GM23338 (cell line): ENCODE results near the gene DTNBP1. TPM values are rescaled to one million over a fixed set of nuclear protein-coding genes. Genes with fewer than 3 reads are reported as not detected.

Experiments
- ATAC-seq: fragments of 200-7000 bp; cut with Tn5 transposase; 3 replicates; pipeline ENCODE4 v1.9.1; 2020
- DNase-seq: peaks from one replicate; pipeline ENCODE4 v3.0.0-alpha.2; 2015; ENCODE audit warnings: low spot score
- H2AFZ ChIP-seq: fragments of 200-600 bp; sonication (generic); 2 replicates; pipeline ENCODE4 v1.8.0; 2016; ENCODE audit warnings: antibody characterized with exemption, mild to moderate bottlenecking, moderate library complexity
- H3F3A ChIP-seq: fragments of 200-600 bp; sonication (generic); replicated peaks from 2 replicates; pipeline ENCODE4 v1.8.0; 2017; ENCODE audit warnings: antibody characterized with exemption, mixed run types, low read depth
- H3K27ac ChIP-seq: fragments of 200-600 bp; sonication (generic); 2 replicates; pipeline ENCODE4 v1.6.1; 2016; ENCODE audit warnings: low read depth
- H3K27me3 ChIP-seq: fragments of 200-600 bp; sonication (generic); 2 replicates; pipeline ENCODE4 v1.8.0; 2016; ENCODE audit warnings: mild to moderate bottlenecking, mixed run types, moderate library complexity; ENCODE audit not compliant: insufficient read depth
- H3K36me3 ChIP-seq: fragments of 200-600 bp; sonication (generic); 2 replicates; pipeline ENCODE4 v1.8.0; 2016; ENCODE audit warnings: mild to moderate bottlenecking; ENCODE audit not compliant: insufficient read depth
- H3K4me1 ChIP-seq: fragments of 200-600 bp; sonication (generic); 2 replicates; pipeline ENCODE4 v1.8.0; 2016; ENCODE audit warnings: mild to moderate bottlenecking, moderate library complexity; ENCODE audit not compliant: insufficient read depth
- H3K4me2 ChIP-seq: fragments of 200-600 bp; sonication (generic); 2 replicates; pipeline ENCODE4 v1.7.1; 2017; ENCODE audit warnings: mixed run types
- H3K4me3 ChIP-seq: fragments of 200-600 bp; sonication (generic); 2 replicates; pipeline ENCODE4 v1.6.1; 2016; ENCODE audit warnings: mixed run types
- H3K79me2 ChIP-seq: fragments of 200-600 bp; sonication (generic); replicated peaks from 2 replicates; pipeline ENCODE4 v1.8.0; 2017; ENCODE audit warnings: mild to moderate bottlenecking; ENCODE audit not compliant: insufficient read depth
- H3K9me2 ChIP-seq: fragments of 200-600 bp; sonication (generic); 2 replicates; pipeline ENCODE4 v1.8.0; 2017; ENCODE audit not compliant: insufficient read depth
- H4K20me1 ChIP-seq: fragments of 200-600 bp; sonication (generic); replicated peaks from 2 replicates; pipeline ENCODE4 v1.8.0; 2017; ENCODE audit warnings: mild to moderate bottlenecking; ENCODE audit not compliant: insufficient read depth
- H3K27ac Mint-ChIP-seq: 2 replicates; pipeline ENCODE4 v1.8.0; 2020; ENCODE audit warnings: inconsistent platforms, mild to moderate bottlenecking, moderate library complexity, mixed read lengths
- H3K27me3 Mint-ChIP-seq: 3 replicates; pipeline ENCODE4 v1.8.0; 2022; ENCODE audit warnings: low read depth, mild to moderate bottlenecking, moderate library complexity, mixed read lengths, inconsistent platforms; ENCODE audit not compliant: insufficient read depth, poor library complexity
- H3K36me3 Mint-ChIP-seq: 3 replicates; pipeline ENCODE4 v1.8.0; 2021; ENCODE audit warnings: low read depth, mild to moderate bottlenecking, inconsistent platforms, moderate library complexity, mixed read lengths
- H3K4me1 Mint-ChIP-seq: 3 replicates; pipeline ENCODE4 v1.8.0; 2020; ENCODE audit warnings: mild to moderate bottlenecking, inconsistent platforms, mixed read lengths
- H3K4me3 Mint-ChIP-seq: 3 replicates; pipeline ENCODE4 v1.8.0; 2021; ENCODE audit warnings: moderate library complexity, mild to moderate bottlenecking, inconsistent platforms, mixed read lengths
- H3K9me3 Mint-ChIP-seq: 3 replicates; pipeline ENCODE4 v1.8.0; 2020; ENCODE audit warnings: moderate library complexity, mild to moderate bottlenecking, inconsistent platforms, mixed read lengths
- CREB1 ChIP-seq: fragments of 250-450 bp; sonication (Bioruptor Pico); IDR thresholded peaks from 2 replicates; pipeline ENCODE4 v1.5.0; 2020; ENCODE audit warnings: low read depth, mild to moderate bottlenecking, moderate library complexity
- CTCF ChIP-seq, 2 experiments: fragments of 200-600 bp in 1 of 2; sonication (generic) in 1 of 2; conservative IDR thresholded peaks; 2 replicates each; pipeline versions ENCODE4 v1.5.1 to v1.6.1; 2016 to 2017; ENCODE audit warnings: antibody characterized with exemption in 2 of 2, low read depth in 2 of 2, mild to moderate bottlenecking in 2 of 2, moderate library complexity in 1 of 2
- ETS1 ChIP-seq: IDR thresholded peaks from 2 replicates; pipeline ENCODE4 v1.6.1; 2016; ENCODE audit warnings: antibody characterized with exemption
- EZH2 ChIP-seq: fragments of 200-600 bp; sonication (generic); IDR thresholded peaks from one replicate; pipeline ENCODE4 v1.8.0; 2017; ENCODE audit warnings: antibody characterized with exemption, mild to moderate bottlenecking, low read depth; ENCODE audit not compliant: unreplicated experiment
- EZH2phosphoT487 ChIP-seq: fragments of 200-600 bp; sonication (generic); IDR thresholded peaks from one replicate; pipeline ENCODE4 v1.8.1; 2018; ENCODE audit warnings: antibody characterized with exemption; ENCODE audit not compliant: unreplicated experiment
- JUNB ChIP-seq: IDR thresholded peaks from one replicate; pipeline ENCODE4 v1.6.1; 2016; ENCODE audit warnings: antibody characterized with exemption; ENCODE audit not compliant: unreplicated experiment
- NANOG ChIP-seq: IDR thresholded peaks from 2 replicates; pipeline ENCODE4 v1.6.1; 2016; ENCODE audit warnings: antibody characterized with exemption, borderline replicate concordance
- POLR2AphosphoS5 ChIP-seq: IDR thresholded peaks from 2 replicates; pipeline ENCODE4 v1.6.1; 2016; ENCODE audit warnings: antibody characterized with exemption, low read depth
- STAT1 ChIP-seq: IDR thresholded peaks from one replicate; pipeline ENCODE4 v1.6.1; 2016; ENCODE audit warnings: antibody characterized with exemption; ENCODE audit not compliant: unreplicated experiment
- ZNF114 ChIP-seq: fragments of 250-450 bp; sonication (Bioruptor Pico); IDR thresholded peaks from 2 replicates; pipeline ENCODE4 v1.5.0; 2020; ENCODE audit warnings: mild to moderate bottlenecking, moderate library complexity
- ZNF331 ChIP-seq: fragments of 250-450 bp; sonication (Bioruptor Pico); IDR thresholded peaks from 2 replicates; pipeline ENCODE4 v1.5.0; 2020; ENCODE audit warnings: low read depth, mild to moderate bottlenecking, moderate library complexity
- ZNF462 ChIP-seq: fragments of 250-450 bp; sonication (Bioruptor Pico); IDR thresholded peaks from 2 replicates; pipeline ENCODE4 v1.5.0; 2020; ENCODE audit warnings: mild to moderate bottlenecking, moderate library complexity
- polyA plus RNA-seq: library from polyadenylated mRNA; unstranded; fragments of >200 nt; fragmentation: Nextera tagmentation; extraction: Ambion mirVana; gene quantifications from 2 replicates; pipeline ENCODE4 v1.2.1, GENCODE V29; 2016
- total RNA-seq: library from RNA; depleted of rRNA; stranded (reverse); fragments of >200 nt; shearing (Covaris generic); gene quantifications from 2 replicates; pipeline ENCODE4 v1.2.3, GENCODE V29; 2014
- TF ChIP-seq, protein P1 (sequence below): IDR thresholded peaks from one replicate; pipeline ENCODE4 v1.6.1; 2018; ENCODE audit warnings: antibody characterized with exemption; ENCODE audit not compliant: unreplicated experiment

Gene DTNBP1
- total and polyA plus RNA-seq, 2 experiments from 2014 or later = 12.1 to 20.1 TPM

DNA sequence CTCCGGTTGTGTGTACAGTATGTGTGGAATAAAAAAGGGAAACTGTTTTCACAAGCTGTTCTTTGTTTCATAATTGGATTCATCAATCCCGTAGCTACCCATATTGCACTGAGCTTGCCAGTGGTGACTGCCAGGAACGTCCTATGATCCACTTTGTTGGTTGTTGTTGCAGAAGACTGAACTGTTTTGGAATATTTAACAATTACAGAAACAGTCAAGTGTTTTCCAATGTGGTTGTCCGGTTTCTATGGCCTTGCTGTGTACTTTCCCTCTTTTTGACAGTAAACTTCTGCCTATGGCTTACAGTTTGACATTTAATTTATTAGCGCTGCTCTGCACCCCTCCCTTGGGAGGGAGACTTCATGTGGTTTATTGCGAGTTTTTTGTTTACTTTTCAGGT lies 141.2 kb downstream of the DTNBP1 start:
- Histone ChIP-seq H3K4me1 (peaks cover 9% of the 10 kb centered on the region; the same call in 1 of the 2 replicates), H3K27ac (peak overlapping the region; percentile 84), H3K4me2 (no peak overlapping the region), H4K20me1 (peaks cover 32% of the 10 kb centered on the region), H3F3A (peaks cover 67% of the 10 kb centered on the region), H3K36me3 (peaks cover 58% of the 10 kb centered on the region), H3K9me2 (no peaks in the 10 kb centered on the region), H3K79me2 (peaks cover 4% of the 10 kb centered on the region; the same call in 1 of the 2 replicates), H2AFZ (no peak overlapping the region), H3K27me3 (no peaks in the 10 kb centered on the region), H3K4me3 (no peak overlapping the region)
- peaks cover 42% of the 10 kb centered on the region for H3K9me3 Mint-ChIP-seq
- H3K4me1 Mint-ChIP-seq = peaks cover 19% of the 10 kb centered on the region; the same call in 2 of the 3 replicates
- DNase-seq (no peak), ATAC-seq (no peak)
- no peak overlapping the region for H3K4me3 Mint-ChIP-seq
- peaks cover 100% of the 10 kb centered on the region for H3K36me3 Mint-ChIP-seq
- H3K27ac Mint-ChIP-seq = no peak overlapping the region
- peaks cover 77% of the 10 kb centered on the region for H3K27me3 Mint-ChIP-seq
- no peak for TF ChIP-seq CTCF (conservative IDR thresholded peaks at IDR 0.05; ENCODE audit: low read depth in 2 of 2)
- TF ChIP-seq STAT1 = no peak
- TF ChIP-seq, protein P1, sequence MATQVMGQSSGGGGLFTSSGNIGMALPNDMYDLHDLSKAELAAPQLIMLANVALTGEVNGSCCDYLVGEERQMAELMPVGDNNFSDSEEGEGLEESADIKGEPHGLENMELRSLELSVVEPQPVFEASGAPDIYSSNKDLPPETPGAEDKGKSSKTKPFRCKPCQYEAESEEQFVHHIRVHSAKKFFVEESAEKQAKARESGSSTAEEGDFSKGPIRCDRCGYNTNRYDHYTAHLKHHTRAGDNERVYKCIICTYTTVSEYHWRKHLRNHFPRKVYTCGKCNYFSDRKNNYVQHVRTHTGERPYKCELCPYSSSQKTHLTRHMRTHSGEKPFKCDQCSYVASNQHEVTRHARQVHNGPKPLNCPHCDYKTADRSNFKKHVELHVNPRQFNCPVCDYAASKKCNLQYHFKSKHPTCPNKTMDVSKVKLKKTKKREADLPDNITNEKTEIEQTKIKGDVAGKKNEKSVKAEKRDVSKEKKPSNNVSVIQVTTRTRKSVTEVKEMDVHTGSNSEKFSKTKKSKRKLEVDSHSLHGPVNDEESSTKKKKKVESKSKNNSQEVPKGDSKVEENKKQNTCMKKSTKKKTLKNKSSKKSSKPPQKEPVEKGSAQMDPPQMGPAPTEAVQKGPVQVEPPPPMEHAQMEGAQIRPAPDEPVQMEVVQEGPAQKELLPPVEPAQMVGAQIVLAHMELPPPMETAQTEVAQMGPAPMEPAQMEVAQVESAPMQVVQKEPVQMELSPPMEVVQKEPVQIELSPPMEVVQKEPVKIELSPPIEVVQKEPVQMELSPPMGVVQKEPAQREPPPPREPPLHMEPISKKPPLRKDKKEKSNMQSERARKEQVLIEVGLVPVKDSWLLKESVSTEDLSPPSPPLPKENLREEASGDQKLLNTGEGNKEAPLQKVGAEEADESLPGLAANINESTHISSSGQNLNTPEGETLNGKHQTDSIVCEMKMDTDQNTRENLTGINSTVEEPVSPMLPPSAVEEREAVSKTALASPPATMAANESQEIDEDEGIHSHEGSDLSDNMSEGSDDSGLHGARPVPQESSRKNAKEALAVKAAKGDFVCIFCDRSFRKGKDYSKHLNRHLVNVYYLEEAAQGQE = no peak
- TF ChIP-seq POLR2AphosphoS5 = no peak; the same call in 1 of the 2 replicates
- no peak for TF ChIP-seq ZNF462 (CRISPR knock-in tag)
- TF ChIP-seq JUNB = no peak
- no peak for TF ChIP-seq ETS1
- no peak for TF ChIP-seq EZH2phosphoT487
- TF ChIP-seq EZH2 = no peak
- TF ChIP-seq CREB1 (CRISPR knock-in tag) = no peak
- TF ChIP-seq ZNF114 (CRISPR knock-in tag) = no peak
- no peak for TF ChIP-seq ZNF331
- TF ChIP-seq NANOG = no peak
